ENCODE measurements around the gene ADAMTS7.
A peak's percentile ranks its signal among the peaks of the same experiment; 100 is the strongest.
"Not testable (repeated sequence)": the region's sequence is repeated elsewhere in the genome, so short reads cannot be mapped to it uniquely, and the experiment has no call there.

The ADAMTS7 gene

DNA sequence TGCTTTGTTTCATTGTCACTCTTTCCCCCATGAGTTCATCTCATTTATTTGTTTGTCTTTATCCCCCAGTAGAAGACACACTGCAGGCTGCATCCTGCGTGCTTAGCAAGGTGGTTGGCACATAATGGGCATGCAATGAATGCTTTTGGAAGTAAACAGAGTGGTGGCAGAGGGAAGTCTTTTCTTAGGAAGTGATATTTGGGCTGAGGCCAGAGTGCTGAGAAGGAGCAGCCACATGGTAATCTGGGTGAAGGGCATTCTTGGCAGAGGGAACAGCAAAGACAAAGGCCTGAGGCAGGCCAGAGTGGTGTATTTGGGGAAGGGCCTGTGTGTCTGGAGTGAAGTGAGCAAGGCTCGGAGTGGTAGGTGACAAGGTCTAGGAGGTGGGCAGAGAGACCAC is 17.7 kb upstream of the ADAMTS7 start:
- DNase-seq (ENCODE audit: low spot score), result no peak

DNA sequence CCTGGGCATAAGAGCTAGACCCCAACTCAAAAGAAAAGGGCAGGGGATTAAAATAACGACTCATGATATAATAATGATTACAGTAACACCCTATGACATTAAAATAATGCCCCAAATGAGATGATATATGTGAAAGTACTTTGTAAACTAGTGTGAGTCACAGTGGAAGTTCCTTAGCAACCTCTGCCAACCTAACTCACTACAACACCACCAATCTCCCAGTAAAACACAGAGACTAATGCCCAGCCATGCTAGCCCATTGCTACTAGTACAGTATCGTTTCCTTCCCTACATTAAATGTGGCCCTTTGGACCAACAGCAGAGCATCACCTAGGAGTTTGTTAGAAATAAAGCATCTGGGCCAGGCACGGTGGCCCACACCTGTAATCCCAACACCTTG is 11.2 kb upstream of the ADAMTS7 start:
- DNase-seq (ENCODE audit: low spot score), result no peak

DNA sequence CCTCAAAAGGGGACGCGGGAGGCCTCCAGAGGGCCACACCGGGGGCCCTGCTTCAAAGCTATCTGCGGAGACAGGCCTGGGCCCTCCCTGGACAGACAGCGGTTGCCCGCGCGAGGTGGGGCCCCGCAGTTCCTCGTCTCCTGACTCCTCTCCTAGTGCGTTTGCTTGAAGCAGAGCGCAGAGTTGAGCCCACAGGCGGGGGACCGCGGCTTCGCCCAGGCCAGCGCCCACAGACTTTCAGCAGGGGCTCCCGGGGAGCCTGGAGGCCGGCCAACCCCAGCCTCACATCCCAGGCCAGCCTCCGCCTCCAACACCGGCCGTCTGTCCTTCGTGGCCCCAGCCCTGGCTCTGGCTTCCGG is 540 bp upstream of the ADAMTS7 start:
- DNase-seq (ENCODE audit: low spot score), result no peak

DNA sequence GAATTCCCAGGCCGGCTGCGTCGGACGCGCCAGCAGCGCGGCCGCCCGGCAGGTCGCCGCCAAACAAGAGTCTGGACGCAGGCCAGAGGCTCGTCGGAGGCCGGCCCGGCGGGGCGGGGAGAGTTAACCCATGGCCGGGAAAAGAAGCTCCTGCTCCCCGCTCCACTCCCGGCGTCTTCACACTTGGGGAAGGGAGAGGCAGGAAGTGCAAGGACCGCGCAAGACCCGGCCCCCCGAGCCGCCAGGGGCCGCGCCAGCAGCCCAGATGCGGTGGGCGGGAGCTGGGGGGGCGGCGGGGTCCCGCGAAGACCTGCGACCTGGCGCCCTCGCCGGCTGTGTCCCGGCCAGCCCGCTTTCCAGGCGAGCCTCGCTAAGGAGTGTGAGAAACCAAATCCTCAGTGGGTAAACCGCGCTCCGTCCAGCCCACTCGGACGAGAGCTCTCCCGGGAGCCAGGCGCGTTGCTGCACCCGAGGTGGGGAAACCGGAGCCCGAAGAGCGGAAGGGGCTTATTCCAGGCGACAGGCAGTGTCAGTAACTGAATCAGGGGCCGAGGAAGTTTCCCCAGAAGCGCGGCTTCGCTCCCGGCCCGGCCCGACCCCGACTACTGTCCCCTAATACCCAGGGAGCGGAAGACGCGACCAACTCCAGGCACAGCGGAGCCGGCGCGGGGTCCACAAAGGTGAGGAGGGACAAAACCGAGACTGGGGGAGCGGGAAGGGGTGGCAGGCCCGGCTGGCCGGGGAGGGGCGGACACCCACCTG is 721 bp downstream of the ADAMTS7 start:
- DNase-seq (ENCODE audit: low spot score), result peak; percentile 83

DNA sequence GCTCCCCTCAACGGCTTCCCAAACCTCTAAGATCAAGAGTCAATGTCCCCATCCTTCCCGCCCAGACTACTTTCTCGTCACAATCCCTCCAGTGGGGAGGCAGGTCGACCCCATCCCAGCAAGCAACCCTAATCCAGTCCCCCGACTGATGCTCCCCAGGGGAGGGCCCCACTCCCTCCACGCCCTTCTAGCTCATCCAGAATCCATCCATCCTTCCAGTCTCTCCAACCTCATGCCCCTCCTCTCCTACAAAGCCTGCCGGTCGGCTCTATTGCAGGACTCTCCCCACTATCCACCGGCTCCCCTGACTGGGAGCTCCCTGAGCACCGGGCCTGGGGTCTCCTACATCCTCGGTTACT is 1.3 kb downstream of the ADAMTS7 start:
- no peak for DNase-seq (ENCODE audit: low spot score)

DNA sequence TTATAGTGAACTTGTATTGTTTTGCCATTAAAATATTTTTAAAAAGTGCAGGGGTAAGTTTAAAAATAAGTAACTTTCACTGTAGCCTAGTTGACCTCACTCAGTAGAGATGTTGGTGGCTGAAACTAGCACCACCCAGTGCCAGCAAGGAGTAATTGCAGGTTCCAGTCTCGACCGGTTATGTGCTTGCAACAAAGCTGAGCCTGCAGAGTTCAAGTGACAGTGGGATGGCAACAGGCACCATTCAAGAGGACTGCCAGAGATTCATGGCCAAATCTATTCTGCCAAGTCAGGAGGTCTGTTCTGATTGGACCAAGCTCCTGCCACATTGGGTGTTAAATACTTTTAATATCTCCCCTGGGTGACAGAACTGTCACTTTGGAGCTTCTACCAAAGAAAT is 2.7 kb downstream of the ADAMTS7 start:
- no peak for DNase-seq (ENCODE audit: low spot score)

DNA sequence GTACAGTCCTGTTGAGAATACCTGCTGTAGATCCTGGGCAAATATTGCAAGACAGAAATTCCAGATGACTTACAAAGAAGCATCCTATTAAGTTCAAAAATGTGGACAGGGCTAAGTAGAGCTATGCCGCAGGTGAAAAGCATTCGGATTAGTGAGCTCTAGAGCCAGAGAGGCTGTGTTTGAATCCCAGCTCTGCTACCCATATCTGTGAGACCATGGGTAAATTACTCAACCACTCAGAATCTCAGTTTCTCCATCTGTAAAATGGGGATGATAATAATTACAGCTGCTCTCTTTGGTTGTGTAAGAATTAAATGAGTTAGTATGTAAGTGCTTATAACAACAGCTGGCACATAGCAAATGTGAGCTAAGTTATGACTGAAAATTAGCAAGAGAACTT is 3.9 kb downstream of the ADAMTS7 start:
- no peak for DNase-seq (ENCODE audit: low spot score)

DNA sequence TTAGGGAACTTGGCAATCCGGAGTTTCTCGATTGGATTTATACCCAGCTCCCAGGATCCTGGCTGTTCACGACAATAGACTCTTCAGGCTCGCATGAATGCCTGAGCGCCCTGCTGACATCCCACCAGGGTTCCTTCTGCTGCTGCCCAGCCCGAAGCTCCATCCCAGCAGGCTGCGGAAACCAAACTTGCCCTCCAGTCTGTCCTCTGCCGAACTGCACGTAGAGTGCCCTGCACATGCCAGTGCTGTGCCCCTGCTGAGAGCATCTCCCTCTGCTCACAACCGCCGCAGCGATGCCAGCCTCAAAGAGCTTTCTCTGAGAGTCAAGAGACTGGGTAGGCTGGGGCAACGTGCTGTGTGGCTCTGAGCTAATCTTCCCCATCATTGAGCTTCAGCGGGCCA is 6.9 kb downstream of the ADAMTS7 start:
- DNase-seq (ENCODE audit: low spot score), result no peak

DNA sequence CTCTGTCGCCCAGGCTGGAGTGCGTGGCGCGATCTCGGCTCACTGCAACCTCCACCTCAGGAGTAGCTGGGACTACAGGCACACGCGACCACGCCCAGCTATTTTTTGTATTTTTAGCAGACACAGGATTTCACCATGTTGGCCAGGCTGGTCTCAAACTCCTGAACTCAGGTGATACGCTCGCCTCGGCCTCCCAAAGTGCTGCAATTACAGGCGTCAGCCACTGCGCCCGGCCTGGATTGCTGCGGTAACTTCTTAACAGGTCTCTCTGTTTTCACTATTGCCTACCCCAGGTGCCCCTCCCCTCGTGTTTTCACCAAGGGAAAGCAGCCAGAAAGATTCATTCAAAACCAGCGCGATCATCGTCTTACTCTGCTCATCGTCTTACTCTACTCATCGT is 10.5 kb downstream of the ADAMTS7 start:
- DNase-seq (ENCODE audit: low spot score), result no peak

DNA sequence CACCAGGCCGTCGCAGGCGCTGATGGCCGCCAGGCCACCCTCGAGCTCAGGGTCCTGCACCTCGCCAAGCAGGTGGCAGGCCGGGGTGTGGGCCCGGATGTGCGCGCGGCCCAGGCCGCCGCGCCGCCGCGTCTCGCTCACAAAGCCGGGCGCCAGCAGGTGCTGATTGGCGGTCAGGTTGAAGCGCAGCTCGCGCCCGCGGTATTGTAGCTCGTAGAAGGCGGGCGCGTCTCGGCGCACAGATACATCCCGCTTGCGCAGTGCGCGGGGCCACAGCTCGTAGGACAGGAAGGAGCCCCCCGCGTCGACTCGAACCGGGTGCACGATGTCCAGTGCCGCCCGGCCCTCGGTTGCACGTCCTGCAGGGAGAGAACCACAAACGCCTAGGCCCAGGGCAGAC is 11.1 kb downstream of the ADAMTS7 start:
- DNase-seq (ENCODE audit: low spot score), result no peak

DNA sequence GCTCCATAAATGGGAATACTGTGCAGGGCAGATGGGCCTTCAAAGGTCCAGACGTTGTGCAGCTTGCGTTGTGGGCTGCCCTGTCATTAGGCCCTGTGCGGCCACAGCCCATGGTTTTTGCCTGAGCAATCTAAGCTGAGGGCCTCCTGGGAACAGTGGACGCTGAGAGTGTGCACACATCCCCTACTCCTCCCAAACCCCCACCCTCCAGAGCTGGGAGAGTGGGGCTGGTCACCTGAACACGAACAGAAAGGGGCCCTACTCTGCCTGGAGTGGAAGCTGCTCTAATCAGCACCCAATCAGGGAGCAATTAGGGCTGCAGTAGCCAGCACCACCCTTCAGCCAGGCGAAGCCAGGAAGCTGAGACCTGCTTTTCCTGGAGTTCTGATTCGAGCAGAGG is 12.2 kb downstream of the ADAMTS7 start:
- not testable (repeated sequence) for DNase-seq (ENCODE audit: low spot score)

DNA sequence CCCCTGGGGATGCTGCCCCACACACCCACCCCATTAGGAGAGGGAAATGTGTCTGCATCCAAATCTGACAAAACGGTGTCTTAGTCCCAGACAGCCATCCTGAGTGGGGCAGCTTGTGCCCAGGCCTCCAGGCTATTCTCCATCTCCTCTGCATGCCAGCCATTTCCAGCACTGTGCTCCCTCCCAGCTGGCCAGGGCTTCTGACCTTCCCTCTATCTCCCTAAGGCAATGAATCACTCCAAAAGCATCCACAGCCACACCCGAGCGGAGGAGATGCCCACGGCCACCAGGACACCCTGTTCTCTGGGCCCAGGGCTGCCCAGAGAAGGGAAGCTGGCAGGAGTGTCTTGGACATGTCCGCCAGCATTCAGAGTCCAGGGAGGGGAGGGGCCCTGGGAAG is 12.9 kb downstream of the ADAMTS7 start:
- not testable (repeated sequence) for DNase-seq (ENCODE audit: low spot score)

DNA sequence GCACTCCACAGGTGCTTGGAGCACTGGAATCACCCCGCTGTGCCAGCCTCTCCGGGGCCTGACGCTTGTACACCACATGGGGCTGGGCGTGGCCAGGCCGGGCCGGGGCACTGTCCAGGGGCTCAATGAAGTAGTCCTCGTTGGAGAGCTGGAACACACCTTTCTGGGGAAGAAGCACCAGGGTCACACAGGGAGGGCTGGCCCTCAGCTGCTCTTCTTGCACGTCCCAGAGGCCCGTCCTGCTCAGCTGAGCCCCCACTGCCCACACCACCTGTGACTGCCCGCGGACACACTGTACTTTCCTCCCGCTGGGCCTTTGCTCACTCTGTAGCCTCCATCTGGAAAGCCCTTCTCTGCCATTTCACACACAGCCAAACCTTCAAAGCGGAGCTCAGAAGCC is 13.3 kb downstream of the ADAMTS7 start:
- DNase-seq (ENCODE audit: low spot score), result no peak

DNA sequence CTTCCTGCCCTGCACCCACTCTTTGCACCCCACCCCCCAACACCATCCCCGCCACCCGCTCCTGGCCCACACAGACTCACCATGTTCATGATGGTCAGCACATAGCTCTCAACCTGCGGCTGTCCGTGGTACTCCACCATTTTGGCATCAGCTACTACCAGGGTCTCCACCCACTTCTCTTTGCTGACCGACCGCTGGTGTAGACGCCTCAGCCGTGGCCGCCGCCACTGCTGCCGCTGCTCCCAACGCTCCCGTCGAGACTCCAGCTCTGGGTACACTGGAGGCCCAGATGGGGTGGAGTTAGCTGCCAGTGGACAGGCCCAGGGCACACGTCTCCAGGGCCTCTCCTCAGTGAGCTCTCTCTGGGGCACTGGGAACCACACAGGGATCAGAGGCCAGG is 14.8 kb downstream of the ADAMTS7 start:
- DNase-seq (ENCODE audit: low spot score), result no peak

DNA sequence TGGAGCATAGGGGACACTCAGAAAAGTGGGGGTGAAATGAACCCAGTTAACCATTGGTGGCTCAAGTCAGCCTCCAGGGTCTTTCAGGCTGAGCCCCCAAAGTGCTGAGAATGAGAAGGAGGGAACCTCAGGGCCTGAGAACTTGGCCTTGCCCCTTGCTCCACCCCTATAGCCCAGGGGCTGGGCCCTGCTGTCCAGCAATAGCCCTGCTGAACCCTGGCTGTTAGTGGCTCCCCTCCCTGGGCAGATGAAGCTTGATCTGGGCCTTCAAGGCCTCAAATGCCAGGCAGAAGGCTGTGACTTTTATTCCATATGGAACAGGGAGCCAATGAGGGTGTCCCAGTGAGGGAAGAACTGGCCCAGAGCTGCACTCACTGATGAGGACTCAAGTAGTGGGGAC is 16.2 kb downstream of the ADAMTS7 start:
- no peak for DNase-seq (ENCODE audit: low spot score)

DNA sequence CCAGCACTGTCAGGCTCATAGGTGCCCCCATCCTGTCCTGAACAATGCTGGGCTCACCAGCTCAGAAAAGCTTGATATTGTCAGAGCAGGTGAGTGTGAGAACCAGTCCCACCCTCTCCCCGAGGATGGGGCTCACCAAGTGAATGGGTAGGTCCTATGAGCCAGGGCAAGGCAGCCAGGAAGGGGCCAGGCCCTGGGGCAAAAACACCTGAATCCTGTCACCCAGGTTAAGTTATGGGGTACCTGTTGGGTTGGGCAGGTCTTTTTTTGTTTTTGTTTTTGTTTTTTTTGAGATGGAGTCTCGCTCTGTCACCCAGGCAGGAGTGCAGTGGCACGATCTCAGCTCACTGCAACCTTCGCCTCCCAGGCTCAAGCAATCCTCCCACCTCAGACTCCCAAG is 16.8 kb downstream of the ADAMTS7 start:
- DNase-seq (ENCODE audit: low spot score), result not testable (repeated sequence)

DNA sequence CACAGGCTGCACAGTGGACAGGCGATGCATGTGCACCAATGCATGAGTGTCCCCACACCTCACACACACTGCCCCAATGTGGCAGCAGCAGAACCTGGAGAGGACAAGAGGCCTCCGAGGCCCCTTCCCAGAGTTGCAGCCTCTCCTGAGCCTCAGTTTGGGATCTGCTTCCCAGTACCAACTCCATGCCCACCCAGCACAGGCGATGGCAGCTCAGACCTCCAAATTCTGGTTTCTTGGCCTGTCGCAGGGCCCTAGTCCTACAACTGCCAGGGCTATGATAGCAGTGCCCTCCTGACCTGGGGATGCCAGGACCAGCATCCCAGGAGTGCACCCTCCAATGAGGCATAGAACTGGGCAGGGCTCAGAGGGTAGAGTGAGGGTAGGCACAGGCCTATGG is 19.9 kb downstream of the ADAMTS7 start:
- no peak for DNase-seq (ENCODE audit: low spot score)

DNA sequence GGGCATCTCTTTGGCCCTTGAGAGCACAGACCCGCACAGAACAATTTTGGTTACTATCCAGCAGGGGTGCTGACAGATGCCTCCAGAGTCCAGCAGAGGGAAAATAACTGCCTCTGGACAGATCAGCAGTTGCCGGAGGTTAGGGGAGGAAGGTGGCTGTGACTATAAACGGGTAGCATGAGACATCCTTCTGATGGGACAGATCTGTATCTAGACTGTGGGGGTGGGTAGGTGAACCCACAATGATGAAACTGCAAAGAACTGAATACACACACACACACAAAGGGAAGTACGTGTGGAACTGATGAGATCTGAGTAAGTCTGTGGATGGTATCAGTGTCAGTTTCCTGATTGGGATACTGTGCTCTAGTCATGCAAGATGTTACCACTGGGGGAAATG is 21.2 kb downstream of the ADAMTS7 start:
- DNase-seq (ENCODE audit: low spot score), result no peak

DNA sequence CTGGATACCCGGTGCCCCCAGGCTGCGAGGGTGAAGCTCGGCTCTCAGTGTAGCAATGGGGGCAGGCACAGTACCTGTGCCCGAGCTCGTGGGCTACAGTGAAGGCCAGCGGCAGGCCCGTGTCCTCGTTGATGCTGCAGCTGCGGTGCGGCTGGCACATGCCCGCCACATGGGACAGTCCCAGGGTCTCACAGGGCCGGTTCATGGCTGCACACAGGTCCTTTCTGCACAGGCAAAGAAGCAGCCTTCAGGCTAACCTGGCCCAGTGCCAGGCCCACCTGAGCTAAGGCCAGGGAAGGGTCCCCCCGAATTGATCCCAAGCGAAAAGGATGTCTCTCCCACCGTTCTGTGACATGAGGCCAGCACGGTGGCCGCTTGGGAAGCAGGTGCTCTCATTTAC is 21.6 kb downstream of the ADAMTS7 start:
- DNase-seq (ENCODE audit: low spot score), result no peak

DNA sequence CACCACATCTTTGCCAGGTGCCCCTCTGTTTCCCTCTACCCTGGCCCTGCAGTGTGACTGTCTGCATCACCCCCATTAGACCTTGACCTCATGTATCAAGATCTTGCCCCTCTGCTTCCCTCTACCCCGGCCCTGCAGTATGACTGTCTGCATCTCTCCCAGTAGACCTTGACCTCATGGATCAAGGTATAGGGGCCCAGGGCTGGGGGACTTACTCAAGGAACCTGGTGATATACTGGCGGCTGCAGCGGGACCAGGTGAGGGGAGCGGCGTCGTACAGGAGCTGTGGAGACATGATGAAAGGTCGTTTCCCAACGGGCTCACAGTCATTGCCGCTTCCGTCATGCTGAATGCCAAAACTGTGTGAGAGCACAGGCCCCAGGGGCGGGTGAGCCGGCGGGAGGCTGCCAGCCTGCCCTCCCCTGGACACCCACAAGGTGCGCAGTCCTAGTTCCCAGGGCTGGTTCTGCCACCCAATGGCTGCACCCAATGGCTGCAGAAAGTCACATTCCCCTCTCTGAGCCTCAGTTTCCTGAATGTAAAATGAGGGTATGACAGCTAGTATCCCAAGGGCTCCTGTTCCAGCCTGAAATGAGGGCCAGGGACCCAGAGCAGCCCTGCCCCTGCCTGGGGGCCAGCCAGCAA is 23.1 kb downstream of the ADAMTS7 start:
- DNase-seq (ENCODE audit: low spot score), result no peak

DNA sequence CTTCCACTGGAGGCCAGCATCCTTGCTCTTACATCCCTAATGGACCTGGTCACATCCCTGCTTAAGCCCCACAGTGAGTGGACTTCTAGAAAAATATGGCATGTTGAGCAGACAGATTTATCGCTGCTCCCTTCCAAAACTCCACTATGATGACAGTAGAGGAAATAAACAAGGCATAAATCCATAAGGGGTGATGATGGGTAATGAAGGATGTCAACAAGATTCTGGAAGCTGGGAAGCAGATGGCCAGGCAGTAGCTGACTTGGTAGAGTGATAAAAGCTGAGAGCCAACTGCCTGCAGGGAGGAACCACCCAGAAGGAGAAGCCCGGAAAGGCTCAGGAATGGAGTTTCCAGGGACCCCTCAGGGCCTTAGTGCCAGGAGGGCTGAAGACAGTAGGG is 28.9 kb downstream of the ADAMTS7 start:
- not testable (repeated sequence) for DNase-seq (ENCODE audit: low spot score)

DNA sequence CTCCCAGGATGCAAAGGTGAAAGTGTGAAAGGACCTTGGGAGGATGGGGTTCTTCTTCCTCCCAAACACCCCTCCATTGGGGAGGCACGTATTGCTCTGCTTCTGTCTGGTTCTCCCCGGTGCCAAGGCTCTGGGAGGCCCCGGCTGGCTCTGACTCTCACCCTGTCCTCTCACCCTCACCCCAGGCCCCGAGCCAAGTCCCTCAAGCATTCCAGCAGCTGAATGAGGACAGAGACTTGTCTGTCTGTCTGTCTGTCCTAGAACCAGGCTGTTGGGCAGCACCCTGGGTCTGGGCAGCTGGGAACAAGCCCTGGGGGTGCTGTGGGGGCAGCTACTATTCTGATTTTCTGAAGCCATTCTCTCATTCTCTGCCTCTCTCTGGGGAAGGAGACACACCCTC is 29.9 kb downstream of the ADAMTS7 start:
- not testable (repeated sequence) for DNase-seq (ENCODE audit: low spot score)

DNA sequence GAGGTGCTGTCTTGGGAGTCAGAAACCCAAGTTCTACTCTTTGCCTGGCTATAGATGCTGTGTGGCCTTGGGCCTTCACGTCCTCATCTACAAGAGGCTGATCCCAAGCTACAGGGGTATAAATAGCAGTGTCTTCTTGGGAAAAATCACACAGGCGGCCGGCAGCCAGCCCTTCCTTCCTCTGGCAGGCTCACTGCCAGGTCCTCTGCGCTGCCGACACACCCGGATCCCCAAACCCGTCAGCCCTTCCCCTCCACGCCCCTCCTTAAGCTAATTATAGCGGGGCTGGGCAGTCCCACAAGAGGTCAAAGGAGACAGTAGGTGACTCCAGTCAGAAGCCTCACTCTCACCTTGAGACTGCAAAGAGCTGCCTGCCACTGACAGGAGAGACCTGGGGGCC is 31.3 kb downstream of the ADAMTS7 start:
- not testable (repeated sequence) for DNase-seq (ENCODE audit: low spot score)

DNA sequence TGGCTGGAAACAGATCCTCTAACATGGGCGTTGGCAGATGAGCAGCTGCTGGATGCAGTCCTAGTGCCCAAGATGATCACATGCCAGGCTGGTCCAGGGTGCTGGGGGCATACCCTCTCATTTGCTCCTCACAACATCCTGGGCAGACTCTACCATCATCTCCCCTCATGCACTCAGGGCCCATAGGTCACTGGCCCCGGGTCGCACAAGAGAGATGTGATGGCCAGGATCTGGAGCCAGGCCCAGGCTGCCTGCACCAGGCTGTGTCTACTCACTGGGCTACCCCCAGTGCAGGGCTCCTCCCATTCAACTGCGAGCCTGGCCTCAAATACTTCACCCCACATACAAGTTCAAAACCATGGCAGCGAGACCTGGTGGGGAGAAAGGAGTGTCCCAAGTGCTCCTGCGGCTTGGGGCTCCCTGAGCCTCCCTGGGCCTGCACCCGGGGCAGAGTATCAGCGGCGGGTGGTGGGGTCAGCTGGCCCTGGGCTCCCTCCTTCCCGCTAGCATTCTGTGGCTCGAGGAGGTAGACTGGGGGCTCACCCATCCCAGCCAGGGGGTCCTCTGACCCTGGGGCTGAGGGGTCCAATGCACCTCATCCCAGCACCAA is 32.0 kb downstream of the ADAMTS7 start:
- not testable (repeated sequence) for DNase-seq (ENCODE audit: low spot score)
